HG03439 (cell line): ENCODE data around the gene ATG13.

Experiments
- ATAC-seq: cut with Tn5 transposase; IDR thresholded peaks from one replicate; pipeline ENCODE4 v1.9.1; 2021; ENCODE audit warnings: mild to moderate bottlenecking, moderate library complexity; ENCODE audit not compliant: unreplicated experiment

ATG13 gene

DNA sequence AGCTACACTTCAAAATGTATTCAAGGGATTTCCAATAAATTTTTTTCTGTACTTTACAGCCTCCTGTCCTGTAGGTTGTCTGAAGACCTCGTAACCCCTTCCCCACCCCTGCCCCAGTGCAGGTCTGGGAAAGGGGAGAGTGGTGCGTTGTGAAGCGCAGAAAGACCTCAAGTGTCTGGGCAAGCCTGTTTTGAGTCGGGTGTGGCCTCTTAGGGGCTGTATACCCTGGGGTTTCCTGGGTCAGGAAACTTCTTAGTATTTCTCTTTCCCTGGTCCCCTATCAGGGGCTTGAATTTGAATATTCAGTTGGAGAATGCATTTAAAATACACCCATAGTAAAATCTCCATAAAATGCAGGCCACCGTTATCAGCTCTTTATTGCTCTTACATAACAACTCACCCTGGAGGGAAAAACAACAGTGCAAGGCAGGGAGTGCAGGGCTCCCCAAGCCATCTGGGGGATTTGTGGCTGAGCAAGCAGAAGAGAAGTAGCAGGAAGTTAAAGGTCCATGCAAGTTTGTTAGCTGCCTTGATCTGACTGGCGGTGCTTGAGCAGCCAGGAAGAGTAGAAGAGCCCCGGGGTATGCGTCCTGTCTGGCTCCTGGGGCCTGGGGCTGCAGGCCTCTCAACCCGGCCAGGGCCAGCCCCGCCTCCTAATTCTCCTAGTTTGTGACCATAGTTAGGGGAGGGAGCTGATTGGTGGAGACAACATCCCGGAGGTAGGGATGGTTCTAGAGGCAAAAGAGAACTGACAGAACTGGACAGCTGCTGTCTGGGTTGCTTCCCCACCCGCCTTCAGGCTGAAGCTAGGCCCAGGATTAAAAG is 57.3 kb downstream of the ATG13 start:
- no peak for ATAC-seq

DNA sequence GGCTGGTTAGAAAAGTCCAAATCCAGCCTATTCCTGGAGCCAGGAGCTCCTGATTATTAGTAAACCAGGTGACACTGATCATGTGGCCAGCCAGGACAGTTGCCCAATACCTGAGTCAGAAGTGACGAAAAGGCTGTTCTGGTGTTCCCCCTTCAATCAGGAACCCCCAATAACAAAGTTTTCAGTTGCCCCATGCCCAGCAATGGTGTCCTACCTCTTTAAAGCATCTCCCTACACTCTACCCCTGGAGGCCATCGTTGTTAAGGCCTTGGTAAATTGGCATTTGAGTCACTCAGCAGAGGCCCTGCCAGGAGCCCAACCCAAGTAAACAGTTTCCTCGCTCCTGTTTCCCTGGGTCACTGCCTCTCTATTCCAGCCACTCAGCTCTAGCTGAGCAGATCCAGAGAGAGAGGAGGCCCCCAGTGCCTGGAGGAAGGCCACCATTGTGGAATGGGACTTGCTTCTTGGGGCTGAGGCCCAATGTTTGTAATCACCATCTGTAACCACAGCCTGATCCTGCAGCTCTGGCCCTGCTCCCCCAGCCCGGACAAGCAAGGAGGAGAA is 58.0 kb downstream of the ATG13 start:
- ATAC-seq, result no peak

DNA sequence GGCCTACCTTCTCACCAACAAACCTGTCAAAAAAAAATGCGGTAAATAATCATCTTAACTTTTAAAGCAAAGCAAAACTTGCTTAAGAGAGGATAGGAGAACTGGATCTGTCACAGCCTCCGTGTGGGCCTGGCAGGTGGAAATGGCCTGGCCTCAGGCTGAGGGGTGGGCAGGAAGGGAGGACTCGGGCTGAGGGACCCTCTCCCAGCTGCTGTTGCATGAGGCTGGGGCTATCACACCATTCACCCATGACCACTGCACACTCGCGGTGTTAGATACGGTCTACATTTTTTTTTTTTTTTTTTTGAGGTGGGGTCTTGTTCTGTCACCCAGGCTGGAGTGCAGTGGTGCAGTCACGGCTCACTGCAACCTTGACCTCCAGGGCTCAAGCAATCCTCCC is 58.6 kb downstream of the ATG13 start:
- ATAC-seq, result no peak

DNA sequence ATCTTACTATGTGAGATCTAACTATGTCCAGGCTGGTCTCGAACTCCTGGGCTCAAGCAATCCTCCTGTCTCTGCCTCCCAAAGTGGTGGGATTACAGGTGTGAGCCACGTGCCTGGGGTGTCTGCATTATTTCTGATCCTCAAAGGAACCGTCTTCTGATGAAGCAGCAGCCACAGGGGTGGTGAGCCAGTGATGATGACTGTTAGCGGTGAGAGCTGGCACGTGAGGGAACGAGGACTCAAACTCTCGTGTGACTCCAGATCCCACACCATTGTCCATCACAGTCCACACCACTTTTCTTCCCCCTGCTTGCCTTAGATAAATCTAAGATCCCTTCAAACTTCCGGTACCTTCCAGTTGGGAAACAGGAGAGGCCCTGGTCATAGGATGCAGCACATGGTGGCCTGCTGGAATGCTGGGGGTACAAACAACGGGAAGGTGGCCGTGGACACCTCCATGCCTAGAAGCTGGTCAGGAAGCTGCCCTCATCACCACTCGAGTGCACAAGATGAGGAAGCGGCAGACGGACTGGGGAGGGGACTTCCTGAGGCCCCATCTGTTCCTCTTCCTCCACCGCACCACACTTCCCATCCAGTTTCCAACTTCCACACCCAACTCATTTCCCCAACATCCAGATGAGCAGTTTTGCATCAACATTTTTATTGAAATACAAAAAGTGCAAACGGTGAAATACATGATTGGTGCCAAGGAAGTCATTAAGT is 59.2 kb downstream of the ATG13 start:
- ATAC-seq, result no peak

DNA sequence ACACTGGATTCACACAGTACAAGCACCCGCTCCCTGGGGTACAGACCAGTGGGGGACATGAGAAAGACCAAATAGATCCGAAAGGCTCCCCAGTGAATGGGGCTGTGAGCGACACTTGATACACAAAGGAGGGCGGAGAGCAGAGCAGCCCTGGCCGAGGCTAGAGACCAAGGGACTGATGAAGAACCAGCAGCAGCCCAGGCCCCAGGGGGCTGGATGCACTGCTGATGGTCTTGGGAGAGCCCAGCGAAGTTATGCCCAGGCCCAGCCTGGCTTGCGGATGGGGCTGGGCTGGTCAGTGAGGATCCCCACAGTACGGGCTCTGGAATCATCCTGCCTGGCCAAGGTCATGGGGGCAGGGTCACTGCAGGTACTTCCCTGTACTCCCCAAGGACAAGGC is 59.8 kb downstream of the ATG13 start:
- no peak for ATAC-seq

DNA sequence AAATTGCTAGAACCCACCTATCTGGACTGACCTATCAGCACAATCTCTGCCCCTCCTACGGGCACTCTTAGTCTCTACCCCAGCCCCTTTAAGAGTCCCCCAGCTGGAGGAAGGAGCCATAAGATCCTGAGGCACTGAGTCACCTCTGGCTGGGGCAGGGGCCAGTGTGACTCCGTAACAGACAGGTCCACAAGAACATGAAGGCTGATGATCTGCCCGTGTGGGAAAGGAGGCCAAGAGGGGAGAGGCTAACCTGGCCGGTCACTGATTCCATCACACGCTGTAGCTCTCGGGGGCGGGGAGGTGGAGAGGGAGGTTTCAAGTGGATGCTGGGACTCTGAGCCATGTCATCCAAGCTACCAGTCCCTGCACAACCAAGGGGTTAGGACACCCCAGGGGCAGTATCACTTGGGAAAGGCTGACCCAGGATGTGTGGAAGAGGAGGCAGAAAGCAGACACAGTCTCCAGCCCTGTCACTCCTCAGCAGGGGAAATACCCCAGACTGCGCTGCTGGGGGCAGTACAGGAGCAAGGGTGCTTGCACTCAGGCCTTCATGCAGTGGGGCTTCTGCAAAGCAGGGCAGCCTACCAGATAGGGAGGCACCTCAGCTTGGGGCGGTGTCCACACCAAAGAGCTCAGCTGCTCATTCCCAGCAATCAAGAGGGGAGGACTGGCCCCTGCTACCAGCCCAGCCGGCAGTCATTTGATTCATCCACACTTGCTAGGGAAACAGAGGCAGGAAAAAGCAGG is 60.8 kb downstream of the ATG13 start:
- no peak for ATAC-seq

DNA sequence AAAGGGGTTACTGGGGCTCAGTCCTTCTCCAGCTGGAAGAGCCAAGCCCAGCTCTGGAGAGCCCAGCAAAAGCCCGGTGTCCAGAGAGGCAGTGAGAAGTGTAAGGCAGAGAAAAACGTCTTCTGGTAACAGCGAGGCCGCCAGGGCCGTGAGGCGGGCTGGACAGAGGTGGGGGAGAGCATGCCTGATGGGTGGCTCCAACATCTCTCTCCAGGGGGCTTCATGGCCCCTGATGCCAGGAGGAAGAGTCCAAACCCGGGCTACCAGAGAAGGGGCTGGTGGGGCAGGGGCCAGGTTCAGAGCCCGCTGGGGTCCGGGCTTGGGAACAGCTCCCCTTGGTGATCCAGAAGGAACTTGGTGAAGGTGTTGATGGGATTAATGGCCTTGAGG is 61.4 kb downstream of the ATG13 start:
- ATAC-seq, result no peak

DNA sequence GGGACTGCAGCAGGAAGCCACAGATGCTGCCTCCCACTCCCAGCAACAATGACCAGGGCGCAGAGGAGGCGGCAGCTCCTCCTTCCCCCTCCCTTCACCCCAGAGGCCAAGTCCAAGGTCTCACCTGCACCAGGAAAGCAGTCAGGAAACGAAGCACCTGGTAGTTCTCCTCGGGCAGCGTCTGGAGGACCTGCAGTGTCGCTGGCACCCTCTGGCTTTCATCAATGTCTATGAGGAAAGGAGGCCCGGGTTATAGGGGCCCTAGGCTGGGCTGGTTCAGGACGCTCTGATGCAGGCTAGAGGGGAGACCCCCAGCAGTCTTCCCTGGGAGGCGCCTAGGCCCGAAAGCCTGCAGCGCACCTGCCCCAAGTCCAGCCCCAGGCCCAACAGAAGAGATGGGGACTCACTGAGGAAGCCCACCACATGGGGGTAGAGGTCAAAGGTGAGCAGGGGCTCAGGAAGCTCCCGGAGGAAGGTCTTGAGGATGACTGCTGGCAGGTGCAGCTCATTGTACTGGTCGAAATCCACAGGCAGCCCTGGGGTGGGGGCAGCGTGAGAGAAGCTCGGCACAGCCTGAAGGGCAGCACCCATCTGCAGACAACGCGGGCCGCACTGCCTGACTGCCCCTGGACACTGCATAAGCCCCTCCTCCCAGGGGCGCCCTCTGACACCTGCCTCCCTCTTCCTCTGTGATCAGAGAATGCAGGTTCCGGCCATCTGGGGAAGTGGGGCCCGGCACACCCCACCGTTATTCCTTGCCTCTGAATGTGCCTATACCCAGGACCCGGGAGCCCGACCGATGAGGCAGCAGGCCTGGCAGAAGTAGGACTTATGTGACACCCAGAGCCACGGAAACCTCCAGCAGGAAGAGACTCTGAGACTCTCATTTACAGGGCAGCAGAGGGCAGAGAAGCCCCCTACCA is 62.1 kb downstream of the ATG13 start:
- no peak for ATAC-seq

DNA sequence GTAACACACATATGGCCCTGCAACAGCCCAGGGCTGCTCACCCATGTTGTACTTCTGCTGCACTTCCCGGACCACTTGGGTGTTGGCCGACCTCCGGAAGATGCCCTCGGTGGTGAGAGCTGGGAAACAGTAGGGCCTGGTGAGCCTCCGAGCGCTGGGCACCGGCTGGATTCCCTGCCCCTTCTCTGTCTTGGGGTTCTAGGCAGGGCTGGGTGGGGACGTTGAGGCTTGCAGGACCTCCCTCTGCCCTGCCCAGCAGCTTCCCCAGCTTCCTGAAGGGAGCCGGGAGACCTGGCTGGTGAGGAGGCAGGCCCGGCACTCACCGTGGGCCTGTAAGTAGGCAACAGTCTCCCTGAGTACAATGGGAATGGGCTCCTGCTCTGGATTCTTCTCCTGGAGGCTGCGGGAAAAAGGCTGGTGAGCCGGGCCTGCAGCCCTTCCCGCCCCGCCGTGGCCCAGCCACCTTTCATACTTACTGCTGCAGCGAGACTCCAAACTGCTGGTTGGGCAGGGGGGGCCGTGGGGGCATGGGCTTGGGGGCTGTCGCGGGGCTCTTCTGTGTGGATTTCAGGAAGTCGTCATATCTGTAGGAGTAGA is 62.9 kb downstream of the ATG13 start:
- no peak for ATAC-seq

DNA sequence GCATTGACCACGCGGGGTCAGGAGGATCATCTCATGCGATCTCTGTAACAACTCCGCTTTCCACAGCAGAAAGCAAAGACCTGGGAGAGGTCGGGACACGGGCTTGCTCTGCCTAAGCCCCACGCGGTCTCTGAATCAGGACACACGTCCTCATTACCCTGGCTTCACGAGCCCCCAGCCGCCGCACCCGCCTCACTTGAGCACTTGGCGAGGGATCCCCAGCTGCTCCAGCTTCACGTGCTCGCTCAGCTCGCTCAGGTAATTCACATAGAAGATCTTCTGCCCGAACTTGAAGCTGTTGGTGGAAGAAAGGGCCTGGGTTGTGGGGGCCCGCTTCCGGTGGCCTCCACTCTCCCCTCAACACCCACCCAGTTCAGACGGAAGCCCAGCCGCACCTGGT is 63.5 kb downstream of the ATG13 start:
- no peak for ATAC-seq

DNA sequence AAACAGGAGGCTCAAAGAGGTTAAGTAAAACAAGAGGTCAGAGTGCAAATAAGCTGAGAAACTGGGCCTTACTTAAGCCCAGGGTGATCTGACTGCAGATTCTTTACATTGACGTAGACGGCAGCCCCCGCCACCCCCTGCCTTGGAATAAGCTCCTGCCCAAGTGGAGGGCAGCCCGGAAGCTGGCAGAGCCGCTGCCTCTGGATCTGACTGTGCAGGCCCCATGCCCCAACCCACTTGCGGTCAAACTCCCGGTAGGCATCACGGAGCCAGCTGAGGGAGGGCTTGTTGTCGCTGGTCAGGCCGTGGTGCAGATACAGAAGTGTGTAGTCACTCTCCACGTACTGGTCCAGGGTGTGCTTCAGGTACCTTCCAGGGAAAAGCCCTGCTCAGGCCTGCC is 64.5 kb downstream of the ATG13 start:
- no peak for ATAC-seq

DNA sequence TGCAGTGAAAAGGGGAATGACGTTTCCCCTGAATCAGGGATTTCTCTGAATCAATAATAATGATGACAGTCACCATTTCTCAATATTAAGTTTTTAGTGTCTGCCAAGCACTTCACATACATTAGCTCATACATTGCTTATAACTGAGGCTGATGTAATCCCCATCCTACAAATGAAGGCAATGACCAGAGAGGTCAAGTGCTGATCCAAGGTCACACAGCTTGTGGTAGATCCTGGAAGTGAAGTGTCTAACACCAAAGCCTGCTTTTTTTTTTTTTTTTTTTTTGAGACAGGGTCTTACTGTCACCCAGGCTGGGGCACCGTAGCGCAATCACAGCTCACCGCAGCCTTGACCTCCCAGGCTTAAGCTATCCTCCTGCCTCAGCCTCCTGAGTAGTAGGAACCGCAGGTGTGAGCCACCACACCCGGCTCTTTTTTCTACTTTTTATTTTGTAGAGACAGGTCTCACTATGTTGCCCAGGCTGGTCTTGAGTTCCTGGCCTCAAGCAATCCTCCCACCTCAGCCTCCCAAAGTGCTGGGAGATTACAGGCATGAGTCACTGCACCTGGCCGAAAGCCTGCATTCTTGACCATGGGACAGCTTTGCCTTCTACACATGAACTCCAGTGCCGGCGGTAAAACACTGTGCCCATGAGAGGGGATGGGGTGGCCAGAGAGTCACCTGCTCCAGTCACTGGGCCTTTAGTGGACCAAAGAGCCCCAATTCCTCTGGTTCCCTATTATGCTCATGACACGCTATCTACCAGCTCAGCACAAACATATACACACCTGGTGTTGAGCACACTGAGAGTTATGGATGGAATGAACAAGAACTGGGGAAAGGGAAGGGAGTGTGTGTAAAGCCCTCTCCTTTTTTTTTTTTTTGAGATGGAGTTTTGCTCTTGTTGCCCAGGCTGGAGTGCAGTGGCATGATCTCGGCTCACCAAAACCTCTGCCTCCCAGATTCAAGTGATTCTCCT is 65.7 kb downstream of the ATG13 start:
- ATAC-seq, result no peak

DNA sequence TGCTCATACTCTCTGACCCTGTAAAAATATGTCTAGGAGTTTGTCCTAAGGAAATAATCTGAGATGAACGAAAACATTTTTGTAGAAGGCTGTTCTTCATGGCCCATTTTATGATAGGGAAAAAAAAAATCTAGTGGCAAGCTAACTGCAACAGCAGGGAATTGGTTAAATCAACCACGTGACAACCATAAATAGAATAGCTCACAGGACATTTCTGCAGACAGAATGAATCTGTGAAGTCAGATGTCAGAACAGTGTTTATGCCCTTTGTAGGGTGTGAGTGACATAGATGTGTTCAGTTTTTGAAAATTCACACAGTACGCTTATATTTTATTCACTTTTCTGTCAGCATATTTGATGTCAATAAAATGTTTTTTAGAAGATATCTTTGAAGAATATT is 67.0 kb downstream of the ATG13 start:
- no peak for ATAC-seq

DNA sequence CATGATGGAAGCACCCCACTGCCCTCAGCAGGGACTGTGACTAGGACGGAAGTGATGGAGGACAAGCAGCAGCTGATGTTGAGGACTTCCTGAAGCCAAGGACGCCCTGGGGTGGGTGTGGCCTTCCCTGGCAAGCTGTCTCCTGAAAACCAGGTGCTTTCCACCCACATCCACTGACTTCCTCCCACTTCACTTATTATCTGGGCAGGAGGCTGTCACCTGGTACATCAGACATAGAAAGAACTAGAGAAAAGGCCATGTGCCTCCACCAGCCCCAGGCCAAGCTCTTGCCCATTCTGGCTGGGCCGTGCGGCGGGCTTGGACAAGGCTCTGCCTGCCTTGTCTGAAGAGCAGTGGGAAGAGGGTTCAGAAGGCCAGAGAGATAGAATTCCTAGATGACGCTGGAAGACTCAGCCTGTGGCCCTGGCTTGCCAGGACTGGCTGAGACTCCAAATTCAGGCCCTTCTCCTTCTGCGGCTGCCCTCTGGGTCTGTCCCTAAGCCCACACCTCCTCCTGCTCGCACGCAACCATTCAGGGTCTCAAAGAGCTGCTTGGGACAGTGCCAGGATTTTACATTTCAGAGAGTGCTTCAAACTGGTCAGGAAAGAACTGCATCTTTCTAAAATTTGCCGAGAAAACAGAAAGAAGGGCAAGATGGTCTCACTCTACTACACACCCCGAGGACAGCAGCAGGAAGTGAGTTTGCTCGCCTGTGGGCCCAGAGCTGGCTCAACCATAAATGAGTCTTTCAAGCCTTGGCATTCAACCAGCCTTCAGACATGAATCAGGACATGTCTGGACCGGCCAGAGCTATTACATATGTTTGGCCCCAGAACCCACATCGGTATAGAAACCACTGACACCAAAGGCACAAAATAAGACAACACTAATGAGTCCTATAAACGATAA is 69.8 kb downstream of the ATG13 start:
- no peak for ATAC-seq

DNA sequence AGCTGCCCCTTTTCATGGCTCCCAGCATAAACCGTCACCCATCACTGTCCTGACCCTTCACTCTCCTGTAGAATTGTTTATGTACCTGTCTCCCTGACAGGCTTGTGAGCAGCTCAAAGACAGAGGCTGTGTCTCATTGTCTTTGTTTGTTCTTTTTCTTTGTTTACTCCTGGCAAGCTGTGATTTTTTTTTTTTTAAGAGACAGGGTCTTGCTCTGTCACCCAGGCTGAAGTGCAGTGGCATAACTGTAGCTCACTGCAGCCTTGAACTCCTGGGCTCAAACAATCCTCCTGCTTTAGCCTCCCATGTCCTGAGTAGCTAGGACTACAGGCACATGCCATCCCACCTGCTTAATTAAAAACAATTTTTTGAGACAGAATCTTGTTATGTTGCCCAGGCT is 73.3 kb downstream of the ATG13 start:
- ATAC-seq, result no peak

DNA sequence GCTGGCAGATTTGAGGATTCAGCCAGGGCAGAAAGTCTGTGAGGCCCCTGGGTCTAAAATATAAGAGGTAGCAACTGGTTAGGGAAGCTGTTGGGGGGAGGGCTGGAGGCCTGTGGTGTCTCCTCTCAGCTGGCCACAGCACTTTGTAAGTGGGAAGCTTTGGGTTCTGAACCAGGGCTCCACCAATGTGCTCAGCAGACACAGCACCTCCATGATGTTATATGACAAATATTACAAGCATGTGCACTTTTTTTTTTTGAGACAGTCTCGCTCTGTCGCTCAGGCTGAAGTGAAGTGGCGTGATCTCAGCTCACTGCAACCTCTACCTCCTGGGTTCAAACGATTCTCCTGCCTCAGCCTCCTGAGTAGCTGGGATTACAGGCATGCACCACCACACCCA is 75.1 kb downstream of the ATG13 start:
- no peak for ATAC-seq

DNA sequence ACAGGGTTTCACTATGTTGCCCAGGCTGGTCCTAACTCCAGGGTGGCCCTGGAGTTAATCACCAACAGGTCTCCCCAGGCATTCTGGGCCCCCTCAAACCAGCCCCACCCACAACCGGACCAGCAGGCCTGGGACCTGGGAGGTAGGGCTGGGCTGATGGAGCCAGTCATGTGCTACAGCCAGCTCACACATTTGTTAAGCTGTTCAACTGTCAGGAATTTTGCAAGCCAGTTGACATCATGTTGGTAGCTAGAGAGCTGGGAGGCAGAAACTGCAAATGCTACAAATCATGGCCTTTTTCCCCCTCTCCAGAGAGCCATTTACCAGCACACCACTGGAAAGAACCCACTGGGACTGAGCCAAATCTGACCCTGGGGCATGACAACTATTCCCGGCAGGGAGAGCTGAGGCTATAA is 76.3 kb downstream of the ATG13 start:
- ATAC-seq, result no peak

DNA sequence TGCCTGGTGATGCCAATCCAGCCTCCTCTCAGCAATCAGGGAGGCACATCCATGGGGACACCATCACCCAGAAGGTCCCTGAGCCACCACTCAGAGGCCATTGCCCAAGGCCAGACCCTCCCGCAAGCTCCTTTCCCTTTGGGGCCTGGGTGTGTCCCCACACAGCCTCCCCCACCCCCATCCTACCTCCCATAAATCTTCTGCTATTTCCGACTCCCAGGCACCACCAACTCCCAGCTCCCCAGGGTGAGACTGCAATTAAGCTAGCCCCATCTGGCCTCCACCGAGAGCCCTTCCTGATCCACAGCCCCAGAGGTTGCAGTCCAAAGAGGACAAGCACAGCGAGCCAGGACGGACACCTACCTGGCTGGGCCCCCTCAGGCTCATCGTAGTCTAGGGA is 76.7 kb downstream of the ATG13 start:
- no peak for ATAC-seq
